Activated T-cell treated with anti-CD3 and anti-CD28 coated beads, Interleukin-2, amount 50 U/mL, for 1 hour (primary cell): ENCODE results near the gene NEU1.
"Not testable (repeated sequence)": the region's sequence is repeated elsewhere in the genome, so short reads cannot be mapped to it uniquely, and the experiment has no call there.

ENCODE experiments used
- DNase-seq: peaks from one replicate; pipeline ENCODE4 v3.0.0-alpha.2; 2020

The NEU1 gene

GRCh38 chr6:31837369-31838113 lies 25.1 kb downstream of the NEU1 start:
- DNase-seq: no peak

GRCh38 chr6:31836474-31837368 lies 25.9 kb downstream of the NEU1 start:
- no peak for DNase-seq

- DNase-seq: no peak
Observed at GRCh38 chr6:31836047-31836473, 26.6 kb downstream of the NEU1 start.

GRCh38 chr6:31834367-31835250 lies 28.0 kb downstream of the NEU1 start:
- peak; percentile 86 for DNase-seq

GRCh38 chr6:31831350-31832215 lies 31.0 kb downstream of the NEU1 start:
- DNase-seq: no peak

- DNase-seq: no peak
Observed at GRCh38 chr6:31830886-31831335, 31.7 kb downstream of the NEU1 start.

GRCh38 chr6:31829633-31830283 lies 32.9 kb downstream of the NEU1 start:
- DNase-seq: no peak

GRCh38 chr6:31827286-31828079 lies 35.1 kb downstream of the NEU1 start, which contains the start of gene HSPA1B:
HSPA1B (plus strand) TSS chr6:31827738; CDS start chr6:31827951, 213 bp downstream.
- DNase-seq: peak; percentile 82

GRCh38 chr6:31826793-31827285 lies 35.8 kb downstream of the NEU1 start:
- peak; percentile 42 for DNase-seq

GRCh38 chr6:31825553-31825952 lies 37.1 kb downstream of the NEU1 start:
- no peak for DNase-seq

GRCh38 chr6:31823592-31824196 lies 38.9 kb downstream of the NEU1 start:
- not testable (repeated sequence) for DNase-seq

- DNase-seq: peak; percentile 67
Observed at GRCh38 chr6:31822036-31822821, 40.4 kb downstream of the NEU1 start.

GRCh38 chr6:31821301-31822035 lies 41.2 kb downstream of the NEU1 start:
- peak; percentile 58 for DNase-seq

- DNase-seq: not testable (repeated sequence)
Observed at GRCh38 chr6:31820399-31820798, 42.2 kb downstream of the NEU1 start.

GRCh38 chr6:31819871-31820299 lies 42.7 kb downstream of the NEU1 start:
- DNase-seq: no peak

GRCh38 chr6:31817929-31818511 lies 44.6 kb downstream of the NEU1 start:
- DNase-seq: not testable (repeated sequence)

GRCh38 chr6:31817133-31817928 lies 45.3 kb downstream of the NEU1 start:
- DNase-seq: peak; percentile 55
